ENCODE data around the gene HDAC4. TPM values are rescaled to one million over a fixed set of nuclear protein-coding genes. Genes with fewer than 3 reads are reported as not detected.

Gene HDAC4
- total and polyA plus RNA-seq, 2 of the 4 experiments (the other 2 are of a cell fraction), result 4.1 to 7.2 TPM

GRCh38 chr2:239037559-239037910, 363.3 kb downstream of the HDAC4 start:
- ChIA-PET POLR2A (ENCODE audit: unreplicated experiment) (no interaction called here), CTCF (no interaction called here)
- Histone ChIP-seq H3K79me1 (ENCODE audit: low read depth in 1 of 2, low read length in 2 of 2) (no peaks in the 10 kb centered on the region), H3K9ac (ENCODE audit: low read depth, low read length) (no peak overlapping the region), H3K4ac (ENCODE audit: low read depth, low read length) (no peak overlapping the region), H2BK20ac (ENCODE audit: low read depth, low read length) (no peak overlapping the region), H4K5ac (ENCODE audit: low read depth, low read length) (no peak overlapping the region), H2BK120ac (ENCODE audit: low read depth, low read length) (no peak overlapping the region), H3K56ac (ENCODE audit: extremely low read depth, insufficient read depth, low read length) (no peak overlapping the region), H4K91ac (ENCODE audit: insufficient read depth, low read depth, low read length) (no peak overlapping the region), H2BK5ac (ENCODE audit: low read depth, low read length, poor library complexity, severe bottlenecking) (no peak overlapping the region), H4K8ac (ENCODE audit: low read depth in 2 of 2, low read length in 2 of 2) (no peak overlapping the region), H2BK15ac (ENCODE audit: low read depth, low read length) (no peak overlapping the region), H3K18ac (ENCODE audit: low read depth, low read length) (no peak overlapping the region), H2AFZ (replicated peaks; ENCODE audit: low read length, poor library complexity) (no peak overlapping the region), H3K23ac (ENCODE audit: low read depth, low read length) (no peak overlapping the region), H3K27me3 (ENCODE audit: control insufficient read depth, insufficient read depth, low read length) (peaks cover 16% of the 10 kb centered on the region), H2AK9ac (replicated peaks; ENCODE audit: low read depth, low read length, poor library complexity) (no peak overlapping the region), H2AK5ac (ENCODE audit: low read depth, low read length) (no peak overlapping the region), H3K27ac (ENCODE audit: insufficient read depth, low read length) (no peak overlapping the region), H3K14ac (replicated peaks; ENCODE audit: low read depth, low read length) (no peak overlapping the region), H3K4me1 (ENCODE audit: control insufficient read depth, insufficient read depth, low read length) (no peaks in the 10 kb centered on the region), H3K9me3 (ENCODE audit: control insufficient read depth, insufficient read depth, low read length) (no peaks in the 10 kb centered on the region), H3K4me3 (ENCODE audit: insufficient read depth, low read depth, low read length) (no peak overlapping the region), H3K9me1 (ENCODE audit: insufficient read depth, low read length) (no peaks in the 10 kb centered on the region), H3K36me3 (ENCODE audit: control insufficient read depth, insufficient read depth, low read length) (no peaks in the 10 kb centered on the region), H3K4me2 (ENCODE audit: low read depth, low read length) (no peak overlapping the region), H4K20me1 (ENCODE audit: insufficient read depth, low read length) (no peaks in the 10 kb centered on the region)
- TF ChIP-seq BHLHE40 (IDR thresholded peaks at IDR 0.05; ENCODE audit: low read depth, low read length) (no peak), RCOR1 (IDR thresholded peaks at IDR 0.05; ENCODE audit: insufficient replicate concordance, low read length) (no peak), MAZ (IDR thresholded peaks at IDR 0.05; ENCODE audit: borderline replicate concordance, low read depth, low read length) (no peak), MAFK (IDR thresholded peaks at IDR 0.05; ENCODE audit: low read depth, low read length) (no peak), RAD21 (IDR thresholded peaks at IDR 0.05; ENCODE audit: low read length) (no peak), CTCF (conservative IDR thresholded peaks at IDR 0.05; ENCODE audit: low read depth, low read length) (no peak), NFE2L2 (IDR thresholded peaks at IDR 0.05; ENCODE audit: low read depth, low read length) (no peak)
- DNase-seq, result no peak
- dilution Hi-C loops (cut with HindIII; ENCODE audit: low sequenced_read_pairs, unreplicated experiment) (no loop called here), intact Hi-C loops (cut with micrococcal nuclease) (loop anchor here (10.0 kb wide), 2 partner anchors 367 to 847 kb away; partner anchors contain the start of gene HDAC4), in situ Hi-C loops (cut with MboI; ENCODE audit: low sequenced_read_pairs) (loop anchor here (25.0 kb wide), 1 partner anchor 1100 kb away; the partner anchor contains the start of genes COPS9 and OTOS)
- no TSS peak for BruUV-seq (replicated peaks)
- WGBS, 2 experiments (ENCODE audit: extremely low coverage in 2 of 2, insufficient read length in 1 of 2), result 85% methylated on average over 8 of the region's 16 CpGs; no CpG with 5 or more reads in 1 of the 2 experiments
- ATAC-seq (ENCODE audit: low read depth), result no peak

All from IMR-90 (cell line).